H1 (cell line): ENCODE results near the gene RTL3. TPM values are rescaled to one million over a fixed set of nuclear protein-coding genes. Genes with fewer than 3 reads are reported as not detected.

Experiments
- CTCF ChIA-PET: fragments of 300-600 bp; sonication (Branson Sonifier 250); formaldehyde crosslinking; loops from one replicate; lab custom pipeline; 2021; ENCODE audit not compliant: partially characterized antibody; lab: Charles Lee
- POLR2A ChIA-PET: fragments of 300-600 bp; sonication (Branson Sonifier 250); formaldehyde crosslinking; loops from one replicate; lab custom pipeline; 2021; ENCODE audit warnings: inconsistent platforms; ENCODE audit not compliant: partially characterized antibody; lab: Charles Lee
- DNase-seq, 2 experiments: peaks; one replicate each; pipeline versions ENCODE4 v3.0.0 to v3.0.0-alpha.2; 2010 to 2022; ENCODE audit warnings: low spot score in 2 of 2, low read depth in 1 of 2, mixed read lengths in 1 of 2
- FAIRE-seq: peaks from 2 replicates; lab custom pipeline; 2011; peaks lifted over from hg19 to GRCh38; lab: Jason Lieb, UNC
- H2AFZ ChIP-seq: 2 replicates; pipeline ENCODE4 v1.8.1; 2012; ENCODE audit warnings: low read length, inconsistent platforms
- H2AK5ac ChIP-seq: 2 replicates; pipeline ENCODE4 v1.6.1; 2013; ENCODE audit warnings: low read depth, low read length
- H2BK120ac ChIP-seq: replicated peaks from 2 replicates; pipeline ENCODE3; 2013; ENCODE audit warnings: low read depth, low read length, inconsistent platforms
- H2BK12ac ChIP-seq: 2 replicates; pipeline ENCODE4 v1.6.1; 2013; ENCODE audit warnings: low read depth, low read length
- H2BK15ac ChIP-seq: 2 replicates; pipeline ENCODE4 v1.6.1; 2013; ENCODE audit warnings: low read length
- H2BK20ac ChIP-seq: 2 replicates; pipeline ENCODE4 v1.6.1; 2013; ENCODE audit warnings: low read length
- H2BK5ac ChIP-seq: 2 replicates; pipeline ENCODE4 v1.6.1; 2013; ENCODE audit warnings: low read depth, low read length
- H3K14ac ChIP-seq: 2 replicates; pipeline ENCODE4 v1.6.1; 2013; ENCODE audit warnings: inconsistent platforms; ENCODE audit not compliant: insufficient read length
- H3K18ac ChIP-seq: 2 replicates; pipeline ENCODE4 v1.6.1; 2013; ENCODE audit warnings: low read length; ENCODE audit errors: extremely low read depth
- H3K23ac ChIP-seq: 2 replicates; pipeline ENCODE4 v1.6.1; 2013; ENCODE audit warnings: inconsistent platforms; ENCODE audit not compliant: insufficient read length
- H3K23me2 ChIP-seq: 2 replicates; pipeline ENCODE4 v1.6.1; 2013; ENCODE audit warnings: low read depth, low read length
- H3K27ac ChIP-seq: 2 replicates; pipeline ENCODE4 v1.6.1; 2011; ENCODE audit warnings: low read depth, low read length, inconsistent platforms
- H3K27me3 ChIP-seq, 4 experiments: replicated peaks in 1 of 4; 1 replicate in 1 of 4; 2 replicates in 3 of 4; pipeline versions ENCODE4 v1.6.1 to v1.8.1; 2011 to 2013; ENCODE audit warnings: low read length in 3 of 4, mild to moderate bottlenecking in 3 of 4, inconsistent platforms in 2 of 4, mixed read lengths in 2 of 4, moderate library complexity in 1 of 4; ENCODE audit not compliant: control insufficient read depth in 3 of 4, insufficient read depth in 3 of 4; ENCODE audit errors: extremely low read depth in 1 of 4
- H3K36me3 ChIP-seq, 4 experiments: 2 replicates each; pipeline versions ENCODE4 v1.6.1 to v1.8.1; 2011 to 2013; ENCODE audit warnings: mild to moderate bottlenecking in 4 of 4, low read length in 3 of 4, moderate library complexity in 2 of 4, control low read depth in 1 of 4, inconsistent platforms in 1 of 4; ENCODE audit not compliant: insufficient read depth in 4 of 4, control insufficient read depth in 2 of 4
- H3K4ac ChIP-seq: replicated peaks from 2 replicates; pipeline ENCODE3; 2013; ENCODE audit warnings: low read length, low read depth, mixed read lengths, inconsistent platforms; ENCODE audit not compliant: insufficient read length
- H3K4me1 ChIP-seq, 4 experiments: replicated peaks in 1 of 4; 1 replicate in 1 of 4; 2 replicates in 3 of 4; pipeline versions ENCODE4 v1.6.1 to v1.8.1; 2011 to 2013; ENCODE audit warnings: low read length in 3 of 4, inconsistent platforms in 2 of 4, mixed read lengths in 1 of 4; ENCODE audit not compliant: insufficient read depth in 4 of 4, control insufficient read depth in 3 of 4
- H3K4me2 ChIP-seq, 2 experiments: 2 replicates each; pipeline versions ENCODE4 v1.6.1 to v1.8.1; 2011 to 2013; ENCODE audit warnings: low read depth in 2 of 2, low read length in 2 of 2, control low read depth in 1 of 2, inconsistent platforms in 1 of 2, mild to moderate bottlenecking in 1 of 2; ENCODE audit not compliant: insufficient read depth in 1 of 2
- H3K4me3 ChIP-seq, 4 experiments: fragments of 200-600, 300-600 bp in 1 of 4; sonication (generic), shearing (Covaris generic), sonication (Bioruptor Twin) in 1 of 4; 2 replicates each; pipeline versions ENCODE4 v1.5.1 to v1.8.1; 2011 to 2016; ENCODE audit warnings: low read length in 4 of 4, low read depth in 3 of 4, control low read depth in 2 of 4, inconsistent platforms in 2 of 4, mild to moderate bottlenecking in 2 of 4, mixed read lengths in 1 of 4, moderate library complexity in 1 of 4; ENCODE audit not compliant: insufficient read depth in 2 of 4; ENCODE audit errors: extremely low read depth in 1 of 4
- H3K56ac ChIP-seq: replicated peaks from 2 replicates; pipeline ENCODE3; 2013; ENCODE audit warnings: low read depth, mild to moderate bottlenecking, mixed read lengths, low read length, inconsistent platforms; ENCODE audit not compliant: insufficient read length
- H3K79me1 ChIP-seq: 2 replicates; pipeline ENCODE4 v1.6.1; 2013; ENCODE audit warnings: low read depth, low read length, control low read depth
- H3K79me2 ChIP-seq, 2 experiments: 2 replicates each; pipeline versions ENCODE4 v1.6.1 to v1.8.1; 2012 to 2013; ENCODE audit warnings: low read length in 2 of 2, mild to moderate bottlenecking in 2 of 2, inconsistent platforms in 1 of 2; ENCODE audit not compliant: insufficient read depth in 2 of 2, control insufficient read depth in 1 of 2
- H3K9ac ChIP-seq, 4 experiments: replicated peaks in 1 of 4; 1 replicate in 1 of 4; 2 replicates in 3 of 4; pipeline versions ENCODE4 v1.6.1 to v1.8.1; 2011 to 2013; ENCODE audit warnings: low read depth in 3 of 4, low read length in 3 of 4, control low read depth in 2 of 4, mild to moderate bottlenecking in 2 of 4, moderate library complexity in 2 of 4, inconsistent platforms in 1 of 4; ENCODE audit errors: extremely low read depth in 1 of 4
- H3K9me3 ChIP-seq, 2 experiments: 2 replicates each; pipeline versions ENCODE4 v1.6.1 to v1.8.1; 2012 to 2013; ENCODE audit warnings: mild to moderate bottlenecking in 2 of 2, moderate library complexity in 2 of 2, control low read depth in 1 of 2, inconsistent platforms in 1 of 2, low read depth in 1 of 2, low read length in 1 of 2, mixed read lengths in 1 of 2; ENCODE audit not compliant: insufficient read depth in 2 of 2
- H4K20me1 ChIP-seq, 2 experiments: replicated peaks in 1 of 2; 2 replicates each; pipeline versions ENCODE3 to v1.8.1; 2011 to 2013; ENCODE audit warnings: inconsistent platforms in 2 of 2, low read length in 2 of 2, mild to moderate bottlenecking in 1 of 2; ENCODE audit not compliant: insufficient read depth in 2 of 2, control insufficient read depth in 1 of 2
- H4K5ac ChIP-seq: 2 replicates; pipeline ENCODE4 v1.6.1; 2013; ENCODE audit warnings: low read length, low read depth, mixed read lengths, inconsistent platforms; ENCODE audit not compliant: insufficient read length
- H4K8ac ChIP-seq: 2 replicates; pipeline ENCODE4 v1.8.0; 2013; ENCODE audit warnings: mild to moderate bottlenecking, moderate library complexity, low read length, inconsistent platforms; ENCODE audit not compliant: insufficient read depth; ENCODE audit errors: extremely low read depth
- H4K91ac ChIP-seq: replicated peaks from 2 replicates; pipeline ENCODE3; 2013; ENCODE audit warnings: low read length, mixed read lengths, inconsistent platforms; ENCODE audit not compliant: insufficient read length
- CEBPB ChIP-seq: IDR thresholded peaks from 2 replicates; pipeline ENCODE4 v1.6.1; 2012; ENCODE audit warnings: low read depth, low read length
- CHD1 ChIP-seq: IDR thresholded peaks from 2 replicates; pipeline ENCODE4 v1.6.1; 2012; ENCODE audit warnings: low read depth, low read length, improper control_type of control experiment
- EGR1 ChIP-seq: IDR thresholded peaks from 2 replicates; pipeline ENCODE4 v1.6.1; 2011; ENCODE audit warnings: low read depth, low read length, borderline replicate concordance
- POLR2A ChIP-seq, 2 experiments: IDR thresholded peaks; 1 replicate in 1 of 2; 2 replicates in 1 of 2; pipeline ENCODE4 v1.6.1; 2011; ENCODE audit warnings: low read depth in 2 of 2, low read length in 2 of 2, mild to moderate bottlenecking in 2 of 2; ENCODE audit errors: control extremely low read depth in 1 of 2
- WGBS, 2 experiments: shearing (Covaris generic) in 1 of 2; methylation state at CpG; one replicate each; pipeline versions ENCODE4 v1.1.6 to v1.1.7; 2013 to 2015; ENCODE audit warnings: low lambda C conversion rate in 2 of 2, mixed read lengths in 2 of 2, inconsistent platforms in 1 of 2, low coverage in 1 of 2, missing lambda C conversion rate in 1 of 2; ENCODE audit not compliant: insufficient replicate concordance in 2 of 2, insufficient coverage in 1 of 2, insufficient read length in 1 of 2; ENCODE audit errors: extremely low coverage in 1 of 2, missing lambda C conversion rate in 1 of 2; 5-methylcytosine and 5-hydroxymethylcytosine counted together
- polyA plus RNA-seq, 7 experiments: library from polyadenylated mRNA; depleted of rRNA in 3 of 7; stranded (reverse) in 5 of 7; unstranded in 2 of 7; fragments of >200 nt in 5 of 7; fragments of 200-250 nt in 2 of 7; gene quantifications; 1 replicate in 5 of 7; 2 replicates in 1 of 7; 4 replicates in 1 of 7; pipeline versions ENCODE4 v1.2.1 to v1.2.3, GENCODE V29; 2011 to 2013; ENCODE audit warnings: missing spikeins in 2 of 7, mixed read lengths in 2 of 7
- total RNA-seq: library from RNA; stranded (reverse); fragmentation: NEBNext Ultra II Directional; extraction: Animal tissue kit (Norgen Biotek cat#: 25700); gene quantifications from 2 replicates; pipeline ENCODE4 v1.2.1, GENCODE V29; 2021

Gene RTL3
- total and polyA plus RNA-seq, 2 of the 8 experiments (the other 6 are each of a cell fraction or from before 2014, with no cell fraction given): not detected

- Histone ChIP-seq H2BK120ac (no peak overlapping the region), H2BK12ac (no peak overlapping the region), H4K8ac (no peak overlapping the region), H3K18ac (no peak overlapping the region), H3K23me2 (no peaks in the 10 kb centered on the region), H2BK20ac (no peak overlapping the region), H3K14ac (no peak overlapping the region), H3K27ac (no peak overlapping the region), H3K4me3 (no peak overlapping the region), H3K4ac (no peak overlapping the region), H2BK5ac (no peak overlapping the region), H3K79me2 (no peaks in the 10 kb centered on the region), H4K5ac (no peak overlapping the region), H3K56ac (no peak overlapping the region), H3K4me2 (no peak overlapping the region), H3K36me3 (no peaks in the 10 kb centered on the region), H2AFZ (no peak overlapping the region), H4K91ac (no peak overlapping the region), H3K23ac (no peak overlapping the region), H3K4me1 (no peaks in the 10 kb centered on the region; a peak in 1 of 7 replicates), H3K79me1 (no peaks in the 10 kb centered on the region), H2AK5ac (no peak overlapping the region), H3K9me3 (no peaks in the 10 kb centered on the region), H4K20me1 (no peaks in the 10 kb centered on the region), H3K9ac (no peak overlapping the region), H2BK15ac (no peak overlapping the region), H3K27me3 (no peaks in the 10 kb centered on the region)
- 100% methylated on average over 2 of the region's 2 CpGs; no CpG with 5 or more reads in 1 of the 2 experiments for WGBS, 2 experiments
- ChIA-PET CTCF (no interaction called here), POLR2A (no interaction called here)
- no peak for TF ChIP-seq EGR1
- no peak for TF ChIP-seq CHD1
- TF ChIP-seq CEBPB: no peak
- TF ChIP-seq POLR2A (IDR thresholded peaks at IDR 0.05; ENCODE audit: control extremely low read depth in 1 of 2, low read depth in 2 of 2, low read length in 2 of 2): no peak
- DNase-seq (no peak), FAIRE-seq (no peak)
Observed at GRCh38 chrX:78706071-78706470, 46.9 kb upstream of the RTL3 start.
